Measurements from ENCODE around the gene FLNB. TPM values are rescaled to one million over a fixed set of nuclear protein-coding genes. Genes with fewer than 3 reads are reported as not detected.

FLNB gene
- total and polyA plus RNA-seq, 9 of the 15 experiments (the other 6 are each of a cell fraction or from before 2014, with no cell fraction given): 9.4 to 48.1 (median 25.6) TPM

GRCh38 chr3:58059349-58060321, 51.4 kb downstream of the FLNB start (continued):
- TF ChIP-seq VEZF1 (CRISPR knock-in tag; IDR thresholded peaks at IDR 0.05): peak; percentile 48; the same call in 1 of the 2 replicates
- TF ChIP-seq RBM34 (IDR thresholded peaks at IDR 0.05; ENCODE audit: borderline replicate concordance, insufficient read depth, low read length): no peak
- TF ChIP-seq YY1 (IDR thresholded peaks at IDR 0.05; ENCODE audit: borderline replicate concordance in 1 of 3, control insufficient read depth in 1 of 3, extremely low read depth in 1 of 3, insufficient read depth in 3 of 3, insufficient read length in 1 of 3, insufficient replicate concordance in 2 of 3, low read depth in 1 of 3, low read length in 2 of 3): no peak
- TF ChIP-seq THAP12 (CRISPR knock-in tag; IDR thresholded peaks at IDR 0.05): no peak
- peak; percentile 46; the same call in 1 of the 2 replicates for TF ChIP-seq LEF1 (IDR thresholded peaks at IDR 0.05)
- no peak for TF ChIP-seq HIVEP1 (CRISPR knock-in tag; IDR thresholded peaks at IDR 0.05)
- TF ChIP-seq TSC22D4 (tag; IDR thresholded peaks at IDR 0.05): no peak
- no peak for TF ChIP-seq ZNF717 (CRISPR knock-in tag; IDR thresholded peaks at IDR 0.05)
- peak; percentile 66 for TF ChIP-seq CXXC5 (CRISPR knock-in tag; IDR thresholded peaks at IDR 0.05)
- no peak for TF ChIP-seq MLLT1 (IDR thresholded peaks at IDR 0.05)
- no peak for TF ChIP-seq ZFX (CRISPR knock-in tag; IDR thresholded peaks at IDR 0.05)
- TF ChIP-seq NRF1 (conservative IDR thresholded peaks at IDR 0.05 in 1 of 2, IDR thresholded peaks at IDR 0.05 in 1 of 2): peak; percentile 19 to 42; a peak in 2 of 4 replicates
- TF ChIP-seq HES1 (IDR thresholded peaks at IDR 0.05; ENCODE audit: low read depth): peak; percentile 53
- peak in 1 of 2 experiments; percentile 54; a peak in 1 of 4 replicates for TF ChIP-seq FOXA3 (CRISPR knock-in tag; conservative IDR thresholded peaks at IDR 0.05 in 1 of 2, IDR thresholded peaks at IDR 0.05 in 1 of 2)
- no peak for TF ChIP-seq SMARCA5 (IDR thresholded peaks at IDR 0.05)
- TF ChIP-seq DEAF1 (CRISPR knock-in tag; IDR thresholded peaks at IDR 0.05): no peak

Measured in K562 (cell line).